ENCODE measurements around the gene SFSWAP. TPM values are rescaled to one million over a fixed set of nuclear protein-coding genes. Genes with fewer than 3 reads are reported as not detected.

Gene SFSWAP
- total RNA-seq, 1 donor from 2014 or later = 21.9 TPM

DNA sequence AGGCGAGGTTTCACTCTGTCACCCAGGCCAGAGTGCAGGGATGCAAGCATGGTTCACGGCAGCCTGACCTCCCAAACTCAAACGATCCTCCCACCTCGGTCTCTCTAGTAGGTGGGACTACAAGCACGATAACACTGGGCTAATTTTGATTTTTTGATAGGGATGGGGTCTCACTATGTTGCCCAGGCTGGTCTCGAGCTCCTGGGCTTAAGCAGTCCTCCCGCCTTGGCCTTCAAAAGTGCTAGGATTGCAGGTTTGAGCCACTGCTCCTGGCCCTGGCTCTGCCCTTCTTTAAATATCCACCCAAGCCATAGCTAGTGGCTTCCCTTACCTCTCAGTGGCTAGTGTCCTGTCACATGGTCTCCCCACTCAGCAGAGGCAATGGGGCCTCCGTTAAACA lies 17.8 kb downstream of the SFSWAP start:
- Histone ChIP-seq H3K4me1 (peaks cover 7% of the 10 kb centered on the region), H3K9me3 (replicated peaks) (no peaks in the 10 kb centered on the region), H3K4me3 (no peak overlapping the region), H3K27me3 (ENCODE audit: low read depth) (no peaks in the 10 kb centered on the region), H3K27ac (replicated peaks) (no peak overlapping the region), H3K36me3 (peaks cover 90% of the 10 kb centered on the region)
- TF ChIP-seq, protein P1, sequence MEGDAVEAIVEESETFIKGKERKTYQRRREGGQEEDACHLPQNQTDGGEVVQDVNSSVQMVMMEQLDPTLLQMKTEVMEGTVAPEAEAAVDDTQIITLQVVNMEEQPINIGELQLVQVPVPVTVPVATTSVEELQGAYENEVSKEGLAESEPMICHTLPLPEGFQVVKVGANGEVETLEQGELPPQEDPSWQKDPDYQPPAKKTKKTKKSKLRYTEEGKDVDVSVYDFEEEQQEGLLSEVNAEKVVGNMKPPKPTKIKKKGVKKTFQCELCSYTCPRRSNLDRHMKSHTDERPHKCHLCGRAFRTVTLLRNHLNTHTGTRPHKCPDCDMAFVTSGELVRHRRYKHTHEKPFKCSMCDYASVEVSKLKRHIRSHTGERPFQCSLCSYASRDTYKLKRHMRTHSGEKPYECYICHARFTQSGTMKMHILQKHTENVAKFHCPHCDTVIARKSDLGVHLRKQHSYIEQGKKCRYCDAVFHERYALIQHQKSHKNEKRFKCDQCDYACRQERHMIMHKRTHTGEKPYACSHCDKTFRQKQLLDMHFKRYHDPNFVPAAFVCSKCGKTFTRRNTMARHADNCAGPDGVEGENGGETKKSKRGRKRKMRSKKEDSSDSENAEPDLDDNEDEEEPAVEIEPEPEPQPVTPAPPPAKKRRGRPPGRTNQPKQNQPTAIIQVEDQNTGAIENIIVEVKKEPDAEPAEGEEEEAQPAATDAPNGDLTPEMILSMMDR (IDR thresholded peaks at IDR 0.05; ENCODE audit: borderline replicate concordance) = no peak
- intact Hi-C loops (cut with micrococcal nuclease) = no loop called here
- DNase-seq = no peak

DNA sequence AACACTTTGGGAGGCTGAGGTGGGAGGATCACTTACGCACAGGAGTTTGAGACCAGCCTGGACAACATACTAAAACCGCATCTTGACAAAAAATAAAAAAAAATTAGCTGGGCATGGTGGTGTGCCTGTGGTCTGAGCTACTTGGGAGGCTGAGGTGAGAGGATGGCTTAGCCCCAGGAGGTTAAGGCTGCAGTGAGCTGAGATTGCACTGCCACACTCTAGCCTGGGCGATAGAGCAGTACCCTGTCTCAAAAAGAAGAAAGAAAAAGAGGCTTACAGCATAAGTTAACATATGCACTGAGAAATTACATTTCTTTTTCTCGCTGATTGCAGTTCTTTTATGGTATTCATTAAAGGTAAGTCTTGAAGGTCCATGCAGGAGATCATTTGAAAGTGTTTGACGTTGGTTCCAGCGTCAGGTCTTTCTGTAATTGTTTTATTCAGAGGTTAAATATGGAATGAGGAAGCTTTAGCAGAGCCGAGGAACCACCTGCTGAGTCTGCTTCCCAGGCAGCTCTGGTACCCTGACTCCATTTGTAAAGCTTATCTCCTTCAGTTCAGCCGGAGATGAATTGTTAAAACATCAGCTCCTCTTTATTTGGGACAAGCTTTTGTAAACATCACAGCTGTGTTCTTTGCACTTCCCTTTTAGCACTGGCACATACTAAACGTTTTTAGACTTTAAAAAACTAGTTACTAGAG lies 18.5 kb downstream of the SFSWAP start:
- peaks cover 3% of the 10 kb centered on the region for H3K4me1 ChIP-seq
- no peak overlapping the region for H3K27ac ChIP-seq (replicated peaks)
- H3K9me3 ChIP-seq (replicated peaks) = no peaks in the 10 kb centered on the region
- DNase-seq = no peak
- TF ChIP-seq, protein P1 (IDR thresholded peaks at IDR 0.05; ENCODE audit: borderline replicate concordance) = no peak
- H3K27me3 ChIP-seq (ENCODE audit: low read depth) = no peaks in the 10 kb centered on the region
- H3K4me3 ChIP-seq = no peak overlapping the region
- H3K36me3 ChIP-seq = peaks cover 97% of the 10 kb centered on the region
- intact Hi-C loops (cut with micrococcal nuclease) = no loop called here

DNA sequence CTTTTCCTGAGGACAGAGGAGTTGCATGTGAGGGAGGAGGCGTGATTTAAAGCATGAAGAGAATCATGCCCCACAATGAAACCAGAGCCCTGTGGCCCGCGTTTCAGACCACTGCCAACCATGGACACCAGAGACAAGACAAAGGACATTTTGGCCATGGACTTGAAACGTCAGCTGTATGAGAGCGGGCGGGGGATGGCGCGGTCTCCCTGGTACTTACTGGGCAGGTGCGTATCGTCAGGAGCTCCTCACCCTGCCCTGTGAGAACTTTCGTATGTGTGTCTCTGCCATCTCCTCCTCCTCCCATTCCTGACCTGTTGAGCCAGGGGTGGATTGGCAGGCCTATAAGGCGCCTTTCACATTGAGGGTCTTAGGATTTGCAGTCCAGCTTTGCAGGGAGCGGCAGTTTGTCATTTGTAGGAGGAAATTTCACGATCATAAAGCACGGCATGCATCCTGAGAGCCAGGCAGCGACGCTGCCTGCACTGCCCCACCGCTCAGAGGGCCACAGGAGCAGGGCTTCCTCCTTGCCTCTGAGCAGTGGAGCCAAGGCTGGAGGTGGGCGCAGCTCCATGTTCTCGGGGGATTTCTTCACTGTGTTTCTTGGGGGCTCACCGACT lies 22.2 kb downstream of the SFSWAP start:
- Histone ChIP-seq H3K27ac (replicated peaks) (no peak overlapping the region), H3K27me3 (ENCODE audit: low read depth) (no peaks in the 10 kb centered on the region), H3K36me3 (peaks cover 87% of the 10 kb centered on the region), H3K9me3 (replicated peaks) (no peaks in the 10 kb centered on the region), H3K4me3 (no peak overlapping the region), H3K4me1 (peaks cover 5% of the 10 kb centered on the region)
- intact Hi-C loops (cut with micrococcal nuclease) = no loop called here
- no peak for DNase-seq
- TF ChIP-seq, protein P1 (IDR thresholded peaks at IDR 0.05; ENCODE audit: borderline replicate concordance) = no peak

DNA sequence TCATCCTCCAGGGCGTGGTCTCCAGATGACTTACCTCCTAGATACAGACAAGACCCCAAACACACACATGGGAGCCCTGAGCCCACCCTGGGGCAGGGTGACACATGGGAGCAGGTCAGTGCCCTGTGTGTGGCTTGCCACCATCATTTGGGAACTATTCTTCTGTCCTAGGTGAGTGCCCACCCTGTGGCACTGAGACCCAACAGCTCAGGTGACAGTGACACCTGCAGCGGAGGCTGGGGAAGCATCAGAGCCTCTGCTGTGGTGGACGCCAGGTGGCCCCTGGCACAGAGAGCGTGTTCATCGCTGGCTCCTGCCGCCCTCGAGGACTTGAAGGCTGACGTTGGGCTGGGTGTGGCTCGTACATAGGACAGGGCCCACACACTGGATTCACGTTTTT lies 23.0 kb downstream of the SFSWAP start:
- Histone ChIP-seq H3K36me3 (peaks cover 79% of the 10 kb centered on the region), H3K4me1 (peaks cover 9% of the 10 kb centered on the region), H3K27ac (replicated peaks) (no peak overlapping the region), H3K4me3 (no peak overlapping the region), H3K9me3 (replicated peaks) (no peaks in the 10 kb centered on the region), H3K27me3 (ENCODE audit: low read depth) (no peaks in the 10 kb centered on the region)
- intact Hi-C loops (cut with micrococcal nuclease) = no loop called here
- DNase-seq = no peak
- TF ChIP-seq, protein P1 (IDR thresholded peaks at IDR 0.05; ENCODE audit: borderline replicate concordance) = no peak

DNA sequence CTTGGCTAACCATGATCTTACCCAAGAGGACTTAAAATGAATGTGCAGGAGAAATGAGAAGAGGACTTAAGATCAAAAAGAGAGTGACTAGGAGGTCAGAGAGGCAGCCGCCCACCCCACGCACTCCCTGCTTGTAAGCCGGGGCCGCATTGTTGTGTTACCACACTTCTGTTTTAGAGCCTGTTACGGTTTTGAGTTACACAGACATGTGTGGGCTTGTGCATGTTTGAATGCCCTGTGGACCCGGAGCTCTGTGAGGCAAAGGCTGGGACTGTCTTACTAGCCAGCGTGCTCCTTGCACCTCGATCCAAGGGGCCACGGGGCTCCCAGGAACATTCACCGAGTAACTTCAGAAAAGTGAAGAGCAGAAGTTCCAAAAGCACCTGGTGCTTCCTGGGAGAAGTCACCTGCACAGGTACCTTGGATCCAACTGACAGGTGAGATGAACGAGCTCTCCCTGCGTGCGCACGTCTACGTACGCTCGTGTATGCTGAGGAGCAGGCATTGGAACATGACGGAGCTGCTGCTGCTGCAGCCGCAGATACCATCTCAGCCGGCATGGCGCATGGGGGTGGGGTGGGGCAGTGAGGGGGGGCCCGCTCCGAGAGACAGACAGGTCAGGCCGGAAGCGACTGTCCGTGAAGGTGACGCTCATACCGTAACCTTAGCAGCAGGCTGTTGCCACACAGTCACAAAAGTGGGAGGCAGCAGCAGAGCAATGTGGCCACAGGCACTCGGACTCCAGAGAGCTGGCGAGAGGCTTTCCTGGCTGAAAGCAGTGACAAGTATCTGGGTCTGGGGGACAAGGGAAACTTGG lies 23.7 kb downstream of the SFSWAP start:
- TF ChIP-seq, protein P1 (IDR thresholded peaks at IDR 0.05; ENCODE audit: borderline replicate concordance) = no peak
- intact Hi-C loops (cut with micrococcal nuclease) = no loop called here
- Histone ChIP-seq H3K27me3 (ENCODE audit: low read depth) (no peaks in the 10 kb centered on the region), H3K9me3 (replicated peaks) (no peaks in the 10 kb centered on the region), H3K27ac (replicated peaks) (no peak overlapping the region), H3K36me3 (peaks cover 76% of the 10 kb centered on the region), H3K4me3 (no peak overlapping the region), H3K4me1 (peaks cover 9% of the 10 kb centered on the region)
- DNase-seq = no peak
